HG02973 (cell line): Measurements from ENCODE around the gene MEI4.
"Not testable (repeated sequence)": the region's sequence is repeated elsewhere in the genome, so short reads cannot be mapped to it uniquely, and the experiment has no call there.

ENCODE experiments used
- ATAC-seq: cut with Tn5 transposase; IDR thresholded peaks from one replicate; pipeline ENCODE4 v1.9.1; 2021; ENCODE audit warnings: moderate library complexity; ENCODE audit not compliant: unreplicated experiment

The MEI4 gene

GRCh38 chr6:77652739-77653138, at the start of gene MEI4:
MEI4 (plus strand) TSS chr6:77653039; CDS start chr6:77690672, 37,633 bp downstream.
- no peak for ATAC-seq

- no peak for ATAC-seq
Observed at GRCh38 chr6:77604476-77604875, 48.4 kb upstream of the MEI4 start.

GRCh38 chr6:77607004-77607403, 45.8 kb upstream of the MEI4 start:
- no peak for ATAC-seq

GRCh38 chr6:77609106-77609505, 43.7 kb upstream of the MEI4 start:
- ATAC-seq: no peak

- ATAC-seq: no peak
Observed at GRCh38 chr6:77619114-77619513, 33.7 kb upstream of the MEI4 start.

- no peak for ATAC-seq
Observed at GRCh38 chr6:77620278-77620882, 32.5 kb upstream of the MEI4 start.

GRCh38 chr6:77624515-77624914, 28.3 kb upstream of the MEI4 start:
- no peak for ATAC-seq

- no peak for ATAC-seq
Observed at GRCh38 chr6:77626426-77626825, 26.4 kb upstream of the MEI4 start.

GRCh38 chr6:77630014-77630413, 22.8 kb upstream of the MEI4 start:
- no peak for ATAC-seq

- no peak for ATAC-seq
Observed at GRCh38 chr6:77633471-77633870, 19.4 kb upstream of the MEI4 start.

GRCh38 chr6:77633993-77634715, 18.7 kb upstream of the MEI4 start:
- ATAC-seq: no peak

GRCh38 chr6:77638129-77638830, 14.6 kb upstream of the MEI4 start:
- no peak for ATAC-seq

- no peak for ATAC-seq
Observed at GRCh38 chr6:77644102-77644705, 8.6 kb upstream of the MEI4 start.

- ATAC-seq: peak; percentile 85
Observed at GRCh38 chr6:77650098-77650663, 2.7 kb upstream of the MEI4 start.

- no peak for ATAC-seq
Observed at GRCh38 chr6:77653816-77654215, 977 bp downstream of the MEI4 start.

GRCh38 chr6:77655035-77655434, 2.2 kb downstream of the MEI4 start:
- not testable (repeated sequence) for ATAC-seq

GRCh38 chr6:77656999-77657764, 4.3 kb downstream of the MEI4 start:
- ATAC-seq: no peak

- no peak for ATAC-seq
Observed at GRCh38 chr6:77666340-77666739, 13.5 kb downstream of the MEI4 start.

GRCh38 chr6:77666846-77667245, 14.0 kb downstream of the MEI4 start:
- no peak for ATAC-seq

GRCh38 chr6:77669913-77670312, 17.1 kb downstream of the MEI4 start:
- no peak for ATAC-seq

GRCh38 chr6:77674211-77674610, 21.4 kb downstream of the MEI4 start:
- no peak for ATAC-seq
